Muscle layer of duodenum (tissue), 2 donors: ENCODE data around the gene PIP4K2C.

Experiments
- H3K27ac ChIP-seq: one replicate; pipeline ENCODE4 v1.7.0; 2013; ENCODE audit warnings: mild to moderate bottlenecking, low read length
- H3K27me3 ChIP-seq: one replicate; pipeline ENCODE4 v1.7.0; 2013; ENCODE audit warnings: low read depth, mild to moderate bottlenecking, control low read depth, low read length
- H3K36me3 ChIP-seq, 2 donors: one replicate each; pipeline ENCODE4 v1.7.0; 2013; ENCODE audit warnings: low read length in 2 of 2, control low read depth in 1 of 2, mild to moderate bottlenecking in 1 of 2; ENCODE audit not compliant: insufficient read depth in 2 of 2, control insufficient read depth in 1 of 2
- H3K4me1 ChIP-seq, 2 donors: one replicate each; pipeline ENCODE4 v1.7.0; 2013; ENCODE audit warnings: low read length in 2 of 2, mild to moderate bottlenecking in 2 of 2, control low read depth in 1 of 2, moderate library complexity in 1 of 2; ENCODE audit not compliant: insufficient read depth in 2 of 2, control insufficient read depth in 1 of 2
- H3K4me3 ChIP-seq, 2 donors: one replicate each; pipeline ENCODE4 v1.7.0; 2013; ENCODE audit warnings: low read length in 2 of 2, low read depth in 1 of 2, mild to moderate bottlenecking in 1 of 2
- H3K9me3 ChIP-seq, 2 donors: one replicate each; pipeline ENCODE4 v1.7.0; 2013; ENCODE audit warnings: low read length in 2 of 2, control low read depth in 1 of 2, mild to moderate bottlenecking in 1 of 2; ENCODE audit not compliant: control insufficient read depth in 1 of 2
- donor health status: healthy.

PIP4K2C gene

GRCh38 chr12:57619434-57620244 lies 28.6 kb downstream of the PIP4K2C start:
- H3K36me3 ChIP-seq = peaks cover 6 to 31% of the 10 kb centered on the region in 2 donors
- H3K4me1 ChIP-seq = peaks cover 6 to 26% of the 10 kb centered on the region in 2 donors
- H3K9me3 ChIP-seq = no peaks in the 10 kb centered on the region
- no peak overlapping the region for H3K27ac ChIP-seq
- H3K4me3 ChIP-seq = no peak overlapping the region
- H3K27me3 ChIP-seq = peaks cover 45% of the 10 kb centered on the region

DNA sequence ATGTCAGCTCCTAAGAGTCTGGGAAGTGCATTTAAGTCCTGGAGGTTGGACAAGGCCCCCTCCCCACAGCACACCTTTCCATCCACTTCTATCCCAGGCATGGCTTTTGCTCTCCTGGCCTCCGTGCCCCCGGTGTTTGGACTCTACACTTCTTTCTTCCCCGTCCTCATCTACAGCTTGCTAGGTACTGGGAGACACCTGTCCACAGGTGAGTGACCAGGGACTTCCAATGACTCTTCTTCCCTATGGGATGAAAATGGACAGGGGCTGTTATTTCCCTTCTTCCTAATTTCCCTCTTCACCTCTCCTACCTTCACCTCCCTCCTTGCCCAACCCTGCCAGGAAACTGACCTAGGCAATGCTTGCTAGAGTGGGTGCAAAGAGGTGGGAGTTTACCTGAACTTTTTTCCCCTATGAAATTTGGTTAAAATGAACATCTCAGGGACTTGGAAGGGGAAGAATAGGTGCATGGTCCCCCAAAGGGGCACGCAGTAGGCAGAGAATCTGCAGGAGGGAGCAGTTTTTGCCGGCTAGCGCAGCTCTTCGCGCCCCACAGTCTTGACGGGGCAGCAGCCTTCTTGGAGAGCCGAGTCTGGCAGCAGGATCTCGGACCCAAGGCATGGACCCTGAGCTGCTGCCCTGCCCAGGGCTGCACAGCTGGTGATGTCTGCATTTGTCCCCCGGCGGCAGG lies 29.4 kb downstream of the PIP4K2C start:
- Histone ChIP-seq H3K4me3 (no peak overlapping the region), H3K27me3 (peaks cover 52% of the 10 kb centered on the region), H3K36me3 (peaks cover 5 to 26% of the 10 kb centered on the region in 2 donors), H3K4me1 (peaks cover 6 to 21% of the 10 kb centered on the region in 2 donors), H3K27ac (no peak overlapping the region), H3K9me3 (no peaks in the 10 kb centered on the region)

DNA sequence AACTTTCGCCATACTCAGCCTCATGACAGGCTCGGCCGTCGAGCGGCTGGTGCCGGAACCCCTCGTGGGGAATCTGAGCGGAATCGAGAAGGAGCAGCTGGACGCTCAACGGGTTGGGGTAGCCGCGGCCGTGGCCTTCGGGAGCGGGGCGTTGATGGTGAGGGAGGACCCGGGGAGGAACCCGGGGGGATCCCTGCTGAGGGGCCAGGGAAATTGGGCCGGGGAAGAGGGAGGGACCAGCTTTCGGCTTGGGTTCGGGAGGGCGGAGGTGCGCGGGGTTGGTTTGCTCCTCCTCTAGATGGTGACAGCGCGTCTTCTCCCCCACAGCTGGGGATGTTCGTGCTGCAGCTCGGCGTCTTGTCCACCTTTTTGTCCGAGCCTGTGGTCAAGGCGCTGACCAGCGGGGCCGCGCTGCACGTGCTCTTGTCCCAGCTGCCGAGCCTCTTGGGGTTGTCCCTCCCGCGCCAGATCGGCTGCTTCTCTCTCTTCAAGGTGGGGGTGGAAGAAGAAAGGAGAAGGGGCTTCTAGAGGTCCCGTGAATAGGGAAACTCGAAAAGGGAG lies 30.0 kb downstream of the PIP4K2C start:
- Histone ChIP-seq H3K9me3 (no peaks in the 10 kb centered on the region), H3K27me3 (peaks cover 54% of the 10 kb centered on the region), H3K36me3 (peaks cover 0 to 25% of the 10 kb centered on the region in 2 donors), H3K4me1 (peaks cover 6 to 17% of the 10 kb centered on the region in 2 donors), H3K27ac (no peak overlapping the region), H3K4me3 (peak overlapping the region; percentile 33 to 69)

- peak overlapping the region; percentile 33 to 69 for H3K4me3 ChIP-seq
- peaks cover 0 to 20% of the 10 kb centered on the region in 2 donors for H3K36me3 ChIP-seq
- H3K4me1 ChIP-seq = peaks cover 6 to 23% of the 10 kb centered on the region in 2 donors
- H3K27ac ChIP-seq = no peak overlapping the region
- H3K9me3 ChIP-seq = no peaks in the 10 kb centered on the region
- H3K27me3 ChIP-seq = peaks cover 60% of the 10 kb centered on the region
Measured at GRCh38 chr12:57621497-57622292, 30.7 kb downstream of the PIP4K2C start.

GRCh38 chr12:57622293-57623245 lies 31.6 kb downstream of the PIP4K2C start:
- peaks cover 64% of the 10 kb centered on the region for H3K27me3 ChIP-seq
- no peaks in the 10 kb centered on the region for H3K9me3 ChIP-seq
- no peak overlapping the region for H3K4me3 ChIP-seq
- peaks cover 0 to 13% of the 10 kb centered on the region in 2 donors for H3K36me3 ChIP-seq
- no peak overlapping the region for H3K27ac ChIP-seq
- peaks cover 6 to 26% of the 10 kb centered on the region in 2 donors for H3K4me1 ChIP-seq

DNA sequence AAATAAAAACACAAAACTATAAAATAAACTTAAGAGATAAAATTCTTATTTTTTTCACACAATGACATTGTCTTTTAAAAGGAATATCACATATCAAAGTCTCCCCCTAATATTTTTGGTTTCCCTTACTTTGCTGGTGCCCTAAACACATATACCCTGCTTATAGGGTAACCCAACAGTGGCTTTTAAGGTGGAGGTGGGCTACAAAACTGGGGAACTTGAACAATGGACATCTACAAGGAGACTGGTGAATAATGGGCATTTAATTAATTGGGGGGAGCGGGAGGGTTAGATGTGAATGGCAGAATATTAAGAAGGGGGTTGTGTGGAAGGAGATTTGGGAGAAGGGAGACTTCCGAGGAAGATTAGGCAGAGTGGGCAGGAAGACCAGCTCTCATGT lies 32.4 kb downstream of the PIP4K2C start:
- Histone ChIP-seq H3K27me3 (peaks cover 70% of the 10 kb centered on the region), H3K4me1 (peaks cover 6 to 31% of the 10 kb centered on the region in 2 donors)

DNA sequence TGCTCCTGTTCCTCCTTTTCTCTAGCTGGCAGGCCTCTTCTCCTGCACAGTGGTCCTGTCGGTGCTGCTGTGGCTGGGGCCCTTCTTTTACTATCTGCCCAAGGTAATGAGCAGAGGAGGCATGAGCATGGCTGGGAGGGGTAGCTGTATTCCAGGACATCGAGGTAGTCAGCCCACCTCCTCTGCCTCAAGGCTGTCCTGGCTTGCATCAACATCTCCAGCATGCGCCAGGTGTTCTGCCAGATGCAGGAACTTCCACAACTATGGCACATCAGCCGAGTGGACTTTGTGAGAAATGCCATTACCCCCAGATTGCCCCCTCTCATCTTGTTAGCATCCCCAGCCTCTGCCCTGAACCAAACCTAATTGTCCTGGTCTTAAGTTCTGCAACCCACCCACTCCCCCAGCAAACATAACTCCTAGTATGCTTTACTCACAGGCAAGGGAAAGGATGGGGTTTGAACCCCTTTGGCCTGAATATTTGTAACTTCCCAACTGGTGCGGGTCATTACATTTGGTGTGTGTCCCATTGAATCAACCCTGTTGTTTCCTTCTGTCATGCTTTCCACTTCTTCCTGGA lies 32.9 kb downstream of the PIP4K2C start:
- Histone ChIP-seq H3K4me3 (no peak overlapping the region), H3K4me1 (peaks cover 6 to 31% of the 10 kb centered on the region in 2 donors), H3K27ac (no peak overlapping the region), H3K27me3 (peaks cover 76% of the 10 kb centered on the region), H3K9me3 (no peaks in the 10 kb centered on the region), H3K36me3 (peaks cover 0 to 7% of the 10 kb centered on the region in 2 donors)

More for the DNA sequence above, 32.4 kb downstream of the PIP4K2C start:
- Histone ChIP-seq H3K27ac (no peak overlapping the region), H3K36me3 (peaks cover 0 to 7% of the 10 kb centered on the region in 2 donors), H3K9me3 (no peaks in the 10 kb centered on the region), H3K4me3 (no peak overlapping the region)

GRCh38 chr12:57624441-57625220 lies 33.6 kb downstream of the PIP4K2C start:
- Histone ChIP-seq H3K27ac (no peak overlapping the region), H3K27me3 (peaks cover 70% of the 10 kb centered on the region), H3K9me3 (no peaks in the 10 kb centered on the region)

DNA sequence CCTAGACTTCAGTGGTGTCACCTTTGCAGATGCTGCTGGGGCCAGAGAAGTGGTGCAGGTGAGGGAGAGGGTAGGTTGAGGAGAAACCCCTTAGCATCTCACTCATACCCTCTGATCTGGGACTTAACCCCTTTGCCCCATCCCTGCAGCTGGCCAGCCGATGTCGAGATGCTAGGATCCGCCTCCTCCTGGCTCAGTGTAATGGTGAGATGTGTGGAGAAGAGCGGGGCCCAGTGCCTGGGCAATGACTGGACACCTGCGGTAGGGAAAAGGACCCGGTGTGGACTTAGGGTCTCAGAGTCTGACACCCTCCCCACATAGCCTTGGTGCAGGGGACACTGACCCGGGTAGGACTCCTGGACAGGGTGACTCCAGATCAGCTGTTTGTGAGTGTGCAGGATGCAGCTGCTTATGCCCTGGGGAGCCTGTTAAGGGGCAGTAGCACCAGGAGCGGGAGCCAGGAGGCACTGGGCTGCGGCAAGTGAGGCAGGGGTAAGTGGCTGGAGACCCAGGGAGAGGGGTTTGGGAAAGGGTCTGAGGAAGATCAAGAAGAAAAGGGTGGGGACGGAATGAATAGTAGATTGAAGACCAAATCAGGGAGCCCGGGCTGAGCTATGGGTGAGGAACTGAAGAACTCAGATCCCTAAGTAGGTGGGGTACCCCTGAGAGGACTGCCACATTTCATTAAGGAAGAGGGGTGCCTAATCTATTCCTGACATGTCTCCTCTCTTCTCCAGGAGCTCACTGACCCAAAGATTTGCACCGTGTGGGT lies 34.5 kb downstream of the PIP4K2C start:
- H3K27me3 ChIP-seq = peaks cover 62% of the 10 kb centered on the region
- no peak overlapping the region for H3K4me3 ChIP-seq
- no peaks in the 10 kb centered on the region for H3K9me3 ChIP-seq
- no peak overlapping the region for H3K27ac ChIP-seq
- peaks cover 6 to 31% of the 10 kb centered on the region in 2 donors for H3K4me1 ChIP-seq
- peaks cover 0 to 7% of the 10 kb centered on the region in 2 donors for H3K36me3 ChIP-seq

More at GRCh38 chr12:57624441-57625220, 33.6 kb downstream of the PIP4K2C start:
- Histone ChIP-seq H3K4me1 (peaks cover 6 to 31% of the 10 kb centered on the region in 2 donors), H3K36me3 (peaks cover 0 to 7% of the 10 kb centered on the region in 2 donors), H3K4me3 (no peak overlapping the region)
